K562 (cell line): ENCODE data around the gene TPI1. TPM values are rescaled to one million over a fixed set of nuclear protein-coding genes. Genes with fewer than 3 reads are reported as not detected.

Experiments
- ELF2 ChIP-seq: fragments of 250-450 bp; sonication (Bioruptor Pico); IDR thresholded peaks from 2 replicates; pipeline ENCODE4 v1.5.0; 2021; ENCODE audit warnings: mild to moderate bottlenecking
- ELF4 ChIP-seq: fragments of 450-650 bp; formaldehyde crosslinking; IDR thresholded peaks from 2 replicates; pipeline ENCODE4 v1.4.0; 2022; ENCODE audit warnings: missing genetic modification characterization
- KLF13 ChIP-seq: fragments of 450-650 bp; IDR thresholded peaks from 2 replicates; pipeline ENCODE4 v1.6.1; 2016; ENCODE audit warnings: missing genetic modification characterization, low read depth, mild to moderate bottlenecking, missing compliant biosample characterization, moderate library complexity, borderline replicate concordance
- MBD2 ChIP-seq: sonication (generic); IDR thresholded peaks from 2 replicates; pipeline ENCODE4 v1.6.1; 2016; ENCODE audit warnings: low read depth, borderline replicate concordance
- MIER1 ChIP-seq: fragments of 450-650 bp; IDR thresholded peaks from 2 replicates; pipeline ENCODE4 v1.6.1; 2016; ENCODE audit warnings: antibody characterized with exemption, mild to moderate bottlenecking, low read depth
- MTA2 ChIP-seq: fragments of 450-650 bp; IDR thresholded peaks from 2 replicates; pipeline ENCODE4 v1.6.1; 2016; ENCODE audit warnings: low read depth
- MTA3 ChIP-seq: fragments of 450-650 bp; formaldehyde crosslinking; IDR thresholded peaks from 2 replicates; pipeline ENCODE4 v1.6.1; 2017; ENCODE audit warnings: mild to moderate bottlenecking, borderline replicate concordance
- POLR2H ChIP-seq: IDR thresholded peaks from 2 replicates; pipeline ENCODE4 v1.6.1; 2016; ENCODE audit warnings: missing genetic modification characterization, low read depth, mild to moderate bottlenecking, control low read depth, missing compliant biosample characterization, moderate library complexity
- SMAD4 ChIP-seq: fragments of 250-450 bp; sonication (Bioruptor Pico); conservative IDR thresholded peaks from 2 replicates; pipeline ENCODE4 v1.8.0; 2021; ENCODE audit warnings: inconsistent platforms, mild to moderate bottlenecking, moderate library complexity
- SP1 ChIP-seq: sonication (generic); formaldehyde crosslinking; IDR thresholded peaks from 2 replicates; pipeline ENCODE4 v1.8.1; 2022; ENCODE audit warnings: mild to moderate bottlenecking, missing genetic modification reagents
- SUPT5H ChIP-seq: fragments of 450-650 bp; IDR thresholded peaks from 2 replicates; pipeline ENCODE4 v1.6.1; 2016
- VEZF1 ChIP-seq: fragments of 200-800 bp; sonication (Bioruptor generic); IDR thresholded peaks from 2 replicates; pipeline ENCODE4 v1.6.1; 2017; ENCODE audit warnings: missing genetic modification characterization, missing compliant biosample characterization
- ZNF174 ChIP-seq: fragments of 250-450 bp; sonication (Bioruptor Pico); IDR thresholded peaks from 2 replicates; pipeline ENCODE4 v1.4.0; 2020; ENCODE audit warnings: mild to moderate bottlenecking
- ZNF511 ChIP-seq: sonication (generic); formaldehyde crosslinking; IDR thresholded peaks from 2 replicates; pipeline ENCODE4 v1.8.0; 2022; ENCODE audit warnings: mild to moderate bottlenecking, missing genetic modification reagents
- ZNF76 ChIP-seq: fragments of 250-450 bp; sonication (Bioruptor Pico); IDR thresholded peaks from 2 replicates; pipeline ENCODE4 v1.4.0; 2020; ENCODE audit warnings: mild to moderate bottlenecking, moderate library complexity, borderline replicate concordance
- polyA plus RNA-seq, 8 experiments: library from polyadenylated mRNA; depleted of rRNA in 4 of 8; stranded (reverse) in 5 of 8; unstranded in 3 of 8; fragments of >200 nt; fragmentation: Nextera tagmentation in 2 of 8; fragmentation: Illumina TruSeq in 1 of 8; extraction: Ambion mirVana in 2 of 8; extraction: Trizol in 1 of 8; gene quantifications; 2 replicates each; pipeline versions ENCODE4 v1.2.1 to v1.2.3, GENCODE V29; 2011 to 2014; ENCODE audit warnings: inconsistent platforms in 1 of 8, missing spikeins in 1 of 8
- total RNA-seq, 7 experiments: library from RNA; depleted of rRNA in 6 of 7; stranded (reverse); fragments of >200 nt in 6 of 7; fragmentation: Illumina TruSeq in 2 of 7; extraction: Trizol in 2 of 7; gene quantifications; 2 replicates each; pipeline versions ENCODE4 v1.2.1 to v1.2.3, GENCODE V29; 2011 to 2021; ENCODE audit warnings: low replicate concordance in 1 of 7
- TF ChIP-seq, protein P1 (sequence below): sonication (generic); formaldehyde crosslinking; IDR thresholded peaks from 2 replicates; pipeline ENCODE4 v1.8.0; 2022; ENCODE audit warnings: missing genetic modification reagents, mild to moderate bottlenecking, borderline replicate concordance
- TF ChIP-seq, protein P2 (sequence below), 3 experiments: IDR thresholded peaks in 2 of 3; conservative IDR thresholded peaks in 1 of 3; 2 replicates each; pipeline ENCODE4 v1.5.1; 2011 to 2012; ENCODE audit warnings: low read length in 3 of 3, mild to moderate bottlenecking in 3 of 3, control low read depth in 2 of 3, improper control_type of control experiment in 1 of 3, inconsistent platforms in 1 of 3, low read depth in 1 of 3, mixed read lengths in 1 of 3, moderate library complexity in 1 of 3; ENCODE audit not compliant: insufficient read depth in 2 of 3

The TPI1 gene
- total and polyA plus RNA-seq, 9 of the 15 experiments (the other 6 are each of a cell fraction or from before 2014, with no cell fraction given) = 662 to 4,971 (median 892) TPM

DNA sequence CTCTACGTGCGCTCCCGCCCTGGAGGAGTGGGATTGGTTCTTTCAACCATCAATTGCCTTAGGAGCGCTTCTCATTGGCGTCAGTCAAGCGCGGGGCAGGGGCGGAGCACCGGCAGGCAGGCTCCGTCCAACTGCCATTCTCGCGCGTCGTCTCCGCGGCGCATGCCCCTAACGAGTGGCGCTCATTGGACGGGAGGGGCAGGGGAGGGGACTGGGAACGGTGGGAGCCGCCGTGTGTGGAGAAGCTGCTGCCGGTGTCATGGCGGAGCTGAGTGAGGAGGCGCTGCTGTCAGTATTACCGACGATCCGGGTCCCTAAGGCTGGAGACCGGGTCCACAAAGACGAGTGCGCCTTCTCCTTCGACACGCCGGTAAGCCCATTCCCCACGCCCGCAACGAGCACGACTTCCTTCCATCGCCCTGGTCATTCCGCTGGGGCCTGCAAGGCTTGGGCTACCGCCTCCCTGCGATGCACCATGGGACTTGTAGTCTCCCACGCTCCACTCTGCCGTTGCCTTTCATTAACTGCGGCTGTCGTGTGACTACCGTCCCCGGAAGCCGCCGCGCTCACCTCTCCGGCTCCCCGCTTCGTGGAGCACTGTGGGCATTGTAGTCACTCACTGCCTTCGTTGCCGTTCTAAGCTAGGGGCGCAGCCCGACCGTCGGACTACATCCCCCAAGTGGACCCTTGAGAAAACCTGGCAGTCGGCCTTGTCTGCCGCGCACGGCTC is 15.2 kb upstream of the TPI1 start, which contains the start of gene USP5 (continued):
- TF ChIP-seq POLR2H (tag) = no peak
- peak; percentile 95; the same call in 1 of the 2 replicates for TF ChIP-seq ZNF76
- peak; percentile 99 for TF ChIP-seq MBD2
- TF ChIP-seq MTA2 = no peak
- TF ChIP-seq VEZF1 (CRISPR knock-in tag) = peak; percentile 77
- TF ChIP-seq, protein P1, sequence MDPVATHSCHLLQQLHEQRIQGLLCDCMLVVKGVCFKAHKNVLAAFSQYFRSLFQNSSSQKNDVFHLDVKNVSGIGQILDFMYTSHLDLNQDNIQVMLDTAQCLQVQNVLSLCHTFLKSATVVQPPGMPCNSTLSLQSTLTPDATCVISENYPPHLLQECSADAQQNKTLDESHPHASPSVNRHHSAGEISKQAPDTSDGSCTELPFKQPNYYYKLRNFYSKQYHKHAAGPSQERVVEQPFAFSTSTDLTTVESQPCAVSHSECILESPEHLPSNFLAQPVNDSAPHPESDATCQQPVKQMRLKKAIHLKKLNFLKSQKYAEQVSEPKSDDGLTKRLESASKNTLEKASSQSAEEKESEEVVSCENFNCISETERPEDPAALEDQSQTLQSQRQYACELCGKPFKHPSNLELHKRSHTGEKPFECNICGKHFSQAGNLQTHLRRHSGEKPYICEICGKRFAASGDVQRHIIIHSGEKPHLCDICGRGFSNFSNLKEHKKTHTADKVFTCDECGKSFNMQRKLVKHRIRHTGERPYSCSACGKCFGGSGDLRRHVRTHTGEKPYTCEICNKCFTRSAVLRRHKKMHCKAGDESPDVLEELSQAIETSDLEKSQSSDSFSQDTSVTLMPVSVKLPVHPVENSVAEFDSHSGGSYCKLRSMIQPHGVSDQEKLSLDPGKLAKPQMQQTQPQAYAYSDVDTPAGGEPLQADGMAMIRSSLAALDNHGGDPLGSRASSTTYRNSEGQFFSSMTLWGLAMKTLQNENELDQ = no peak
- peak; percentile 86 for TF ChIP-seq SMAD4
- TF ChIP-seq ELF4 = peak; percentile 42; the same call in 1 of the 2 replicates
- no peak for TF ChIP-seq MIER1
- no peak for TF ChIP-seq ZNF174 (CRISPR knock-in tag)
- TF ChIP-seq ZNF511 (CRISPR knock-in tag) = no peak
- peak; percentile 80 for TF ChIP-seq SUPT5H
- TF ChIP-seq MTA3 = no peak; the same call in 1 of the 2 replicates
- TF ChIP-seq ELF2 (CRISPR knock-in tag) = peak; percentile 74
- peak; percentile 94 for TF ChIP-seq KLF13 (tag)
- TF ChIP-seq SP1 (CRISPR knock-in tag) = peak; percentile 87
- TF ChIP-seq, protein P2, sequence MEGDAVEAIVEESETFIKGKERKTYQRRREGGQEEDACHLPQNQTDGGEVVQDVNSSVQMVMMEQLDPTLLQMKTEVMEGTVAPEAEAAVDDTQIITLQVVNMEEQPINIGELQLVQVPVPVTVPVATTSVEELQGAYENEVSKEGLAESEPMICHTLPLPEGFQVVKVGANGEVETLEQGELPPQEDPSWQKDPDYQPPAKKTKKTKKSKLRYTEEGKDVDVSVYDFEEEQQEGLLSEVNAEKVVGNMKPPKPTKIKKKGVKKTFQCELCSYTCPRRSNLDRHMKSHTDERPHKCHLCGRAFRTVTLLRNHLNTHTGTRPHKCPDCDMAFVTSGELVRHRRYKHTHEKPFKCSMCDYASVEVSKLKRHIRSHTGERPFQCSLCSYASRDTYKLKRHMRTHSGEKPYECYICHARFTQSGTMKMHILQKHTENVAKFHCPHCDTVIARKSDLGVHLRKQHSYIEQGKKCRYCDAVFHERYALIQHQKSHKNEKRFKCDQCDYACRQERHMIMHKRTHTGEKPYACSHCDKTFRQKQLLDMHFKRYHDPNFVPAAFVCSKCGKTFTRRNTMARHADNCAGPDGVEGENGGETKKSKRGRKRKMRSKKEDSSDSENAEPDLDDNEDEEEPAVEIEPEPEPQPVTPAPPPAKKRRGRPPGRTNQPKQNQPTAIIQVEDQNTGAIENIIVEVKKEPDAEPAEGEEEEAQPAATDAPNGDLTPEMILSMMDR (IDR thresholded peaks at IDR 0.05 in 2 of 3, conservative IDR thresholded peaks at IDR 0.05 in 1 of 3; ENCODE audit: insufficient read depth in 2 of 3, low read depth in 1 of 3, low read length in 3 of 3) = 0 out of 6 replicates have a peak, but pooled peaks of 1 of the 3 experiments have one; percentile 1
